GM21619 (cell line): ENCODE results near the gene KLHL2.

Experiments
- ATAC-seq: cut with Tn5 transposase; IDR thresholded peaks from one replicate; pipeline ENCODE4 v1.9.1; 2021; ENCODE audit not compliant: unreplicated experiment

KLHL2 gene

DNA sequence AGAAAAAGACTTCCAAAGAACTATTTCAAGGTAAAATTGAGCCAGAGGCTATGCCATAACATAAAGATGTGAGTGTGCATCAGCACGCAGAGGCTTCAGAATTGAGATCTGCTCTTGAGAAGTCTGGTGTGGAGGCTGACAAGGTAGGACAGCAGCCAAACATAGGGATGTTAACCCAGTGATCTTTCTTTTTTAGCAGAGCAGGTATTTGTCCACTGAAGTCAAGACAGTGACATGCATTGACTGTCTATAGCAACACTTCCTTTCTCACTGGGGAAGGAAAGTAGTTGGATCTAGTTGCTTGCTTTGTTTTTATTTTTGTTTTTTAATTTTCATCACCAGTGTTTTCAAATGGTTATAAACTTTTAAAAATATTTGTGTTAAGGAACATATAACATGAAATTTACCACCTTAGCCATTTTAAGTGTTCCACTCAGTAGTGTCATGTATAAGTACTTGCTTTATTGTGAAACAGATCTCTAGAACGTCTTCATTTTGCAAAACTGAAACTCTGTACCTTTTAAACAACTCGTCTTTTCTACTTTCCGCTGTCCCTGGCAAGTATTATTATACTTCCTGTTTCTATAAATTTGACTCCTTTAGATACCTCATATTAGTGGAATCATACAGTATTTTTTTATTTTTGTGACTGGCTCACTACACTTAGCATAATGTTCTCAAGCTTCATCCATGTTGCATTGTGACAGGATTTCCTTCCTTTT is 79.4 kb downstream of the KLHL2 start:
- ATAC-seq = peak; percentile 77

- peak; percentile 54 for ATAC-seq
These were observed 80.9 kb downstream of the KLHL2 start for GRCh38 chr4:165288226-165288625.

DNA sequence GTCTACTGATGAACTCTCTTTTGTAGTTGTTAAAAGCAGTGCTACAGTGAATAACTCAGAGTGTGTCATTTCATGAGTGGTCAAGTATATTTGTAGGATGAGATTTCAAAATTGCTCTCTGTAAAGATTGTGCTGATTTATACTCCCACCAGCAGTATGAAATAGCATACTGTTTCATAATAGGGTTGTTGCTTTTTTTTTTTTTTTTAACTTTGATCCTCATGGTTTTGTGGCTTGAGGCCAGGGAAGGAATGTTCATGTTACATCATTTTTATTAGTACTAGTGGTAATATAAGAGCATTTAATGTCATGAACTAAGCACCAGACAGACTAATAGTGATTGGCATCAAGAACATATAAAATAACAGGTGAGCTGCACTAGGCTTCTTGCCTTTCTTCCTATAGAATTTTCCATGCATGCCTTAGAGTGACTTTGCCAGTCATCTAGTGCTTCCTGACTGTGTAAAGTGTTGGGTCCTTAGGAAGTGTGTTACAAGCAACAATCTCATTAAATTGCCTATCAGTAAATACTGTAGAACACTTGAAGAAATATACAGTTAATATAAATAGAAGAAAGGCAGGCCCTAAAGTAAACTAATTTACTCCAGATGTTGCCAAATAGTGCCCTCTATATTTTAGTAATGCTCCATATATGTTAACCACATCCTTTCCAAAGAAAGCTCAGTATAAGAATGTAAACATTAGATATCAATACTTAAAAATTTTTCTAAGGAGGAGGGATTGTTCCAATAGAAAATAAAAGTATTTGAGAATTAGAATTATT is 81.5 kb downstream of the KLHL2 start:
- ATAC-seq = peak; percentile 25

DNA sequence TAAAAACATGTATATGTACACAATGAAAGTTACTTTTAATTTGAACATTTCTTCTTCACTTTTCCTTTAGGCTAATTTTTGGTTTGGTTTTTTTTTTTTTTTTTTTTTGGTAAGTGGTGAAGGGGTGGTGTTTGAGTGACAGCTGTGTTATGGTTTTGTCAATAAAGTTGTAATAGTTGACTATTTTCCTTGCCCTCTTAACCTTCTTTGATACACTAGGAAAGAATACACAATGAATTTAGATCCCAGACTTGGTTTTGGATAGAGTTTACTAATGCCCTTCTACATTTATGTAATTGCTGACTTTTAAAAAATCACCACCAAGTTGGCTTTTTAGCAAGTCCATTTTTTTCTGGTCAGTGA is 82.0 kb downstream of the KLHL2 start:
- no peak for ATAC-seq

DNA sequence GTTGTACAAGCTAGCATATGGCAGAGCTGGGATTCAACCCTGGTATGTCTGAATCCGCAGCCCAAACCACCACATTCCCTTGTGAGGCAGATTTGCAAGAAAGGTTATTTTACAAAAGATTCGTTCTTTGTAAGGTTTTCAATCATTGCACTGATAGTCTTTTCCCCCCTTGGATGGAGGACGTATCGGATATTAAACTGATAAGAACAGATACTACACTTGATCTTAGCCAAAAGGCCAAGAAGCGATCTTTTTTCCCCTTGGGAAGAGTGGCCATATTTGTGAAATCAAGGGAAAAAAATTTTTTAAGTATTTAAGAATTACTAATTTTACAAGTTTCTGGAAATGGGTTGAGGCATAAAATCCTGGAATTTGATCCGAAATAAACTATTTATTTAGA is 85.7 kb downstream of the KLHL2 start:
- no peak for ATAC-seq

DNA sequence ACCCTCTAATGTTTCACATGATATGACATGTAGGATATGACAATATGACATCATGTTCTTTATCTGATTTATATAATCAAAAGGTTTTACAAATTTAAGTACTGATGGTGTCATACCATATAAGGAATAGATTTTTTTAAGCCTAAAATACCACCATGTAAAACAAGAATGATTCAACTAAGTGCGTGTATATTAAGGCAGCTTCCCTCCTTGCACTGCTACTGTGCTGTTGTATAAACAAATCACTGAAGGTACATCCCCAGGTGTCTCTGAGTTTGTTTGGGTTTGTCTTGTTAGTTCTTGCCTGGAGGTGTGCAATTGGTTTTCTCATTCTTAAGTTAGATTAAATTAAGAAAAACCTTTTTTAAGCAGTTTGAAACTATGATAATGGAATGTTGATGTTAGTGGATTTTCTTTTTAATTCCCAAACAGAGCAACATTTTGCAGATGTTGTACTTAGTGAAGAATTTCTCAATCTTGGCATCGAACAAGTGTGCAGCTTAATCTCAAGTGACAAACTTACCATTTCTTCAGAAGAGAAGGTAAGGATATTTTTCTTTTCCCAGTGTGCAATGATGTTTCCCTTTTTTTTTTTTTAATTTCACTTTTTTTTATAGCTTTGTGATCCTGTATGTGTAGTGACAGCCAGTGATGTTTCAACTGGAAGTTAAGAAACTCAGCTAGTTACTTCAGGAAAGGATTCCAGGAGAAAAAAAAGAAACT is 86.7 kb downstream of the KLHL2 start:
- ATAC-seq = no peak

DNA sequence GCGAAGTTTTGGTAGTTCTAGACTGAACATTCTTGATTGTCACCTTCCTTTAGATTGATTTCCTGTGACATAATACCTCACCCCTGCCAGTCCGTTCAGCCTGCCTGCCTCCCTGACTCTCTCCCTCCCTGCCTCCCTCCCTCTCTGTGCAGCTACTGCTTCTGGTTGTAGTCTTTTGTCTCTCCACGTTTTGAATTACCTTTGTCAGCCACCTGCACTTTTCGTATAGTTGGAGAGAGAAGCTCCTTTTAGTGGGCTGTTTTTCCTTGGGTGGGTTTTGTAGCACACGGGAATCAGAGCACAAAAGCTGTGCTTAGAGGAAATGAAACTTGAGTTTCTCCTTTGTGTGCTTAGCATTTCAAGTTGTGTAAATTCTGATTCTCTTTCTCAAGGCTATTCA is 87.5 kb downstream of the KLHL2 start:
- peak; percentile 95 for ATAC-seq

DNA sequence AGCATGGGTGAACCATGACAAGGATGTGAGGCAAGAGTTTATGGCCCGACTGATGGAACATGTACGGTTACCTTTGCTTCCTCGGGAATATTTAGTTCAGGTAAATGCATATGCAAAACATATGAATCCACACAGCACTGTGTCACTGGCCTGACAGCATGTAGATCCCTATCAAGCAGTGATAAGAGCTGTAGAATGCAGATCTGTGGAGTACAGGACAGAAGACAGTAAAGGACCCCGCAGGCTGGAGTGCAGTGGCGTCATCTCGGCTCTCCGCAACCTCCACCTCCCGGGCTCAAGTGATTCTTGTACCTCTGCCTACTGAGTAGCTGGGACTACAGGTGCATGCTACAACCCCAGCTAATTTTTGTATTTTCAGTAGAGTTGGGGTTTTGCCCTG is 90.3 kb downstream of the KLHL2 start:
- no peak for ATAC-seq

DNA sequence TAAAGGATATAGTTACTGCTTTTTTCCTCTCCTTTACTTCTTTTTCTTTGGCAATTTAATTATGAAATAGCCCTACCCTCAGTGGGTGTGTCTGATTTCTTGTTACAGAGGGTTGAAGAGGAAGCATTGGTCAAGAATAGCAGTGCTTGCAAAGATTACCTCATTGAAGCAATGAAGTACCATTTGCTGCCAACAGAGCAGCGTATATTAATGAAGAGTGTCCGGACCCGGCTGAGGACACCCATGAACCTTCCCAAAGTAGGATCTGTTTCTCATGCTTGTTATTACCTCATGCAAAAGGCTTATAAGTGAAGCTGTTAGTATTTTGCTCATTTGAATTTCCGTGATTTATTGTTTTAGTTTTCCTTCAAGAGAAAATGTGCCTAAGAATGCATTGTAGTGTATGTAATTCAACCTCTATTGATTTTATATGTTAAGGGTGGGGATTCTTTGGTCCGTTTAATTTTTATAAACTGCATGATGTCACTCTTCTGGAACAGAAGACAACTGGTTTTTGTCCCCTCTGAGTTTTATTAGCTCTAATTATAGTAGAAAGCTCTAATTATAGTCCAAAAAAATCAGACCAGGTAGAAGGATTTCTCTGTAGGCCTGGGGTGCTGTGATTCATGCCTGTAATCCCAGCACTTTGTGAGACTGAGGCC is 92.2 kb downstream of the KLHL2 start:
- no peak for ATAC-seq

DNA sequence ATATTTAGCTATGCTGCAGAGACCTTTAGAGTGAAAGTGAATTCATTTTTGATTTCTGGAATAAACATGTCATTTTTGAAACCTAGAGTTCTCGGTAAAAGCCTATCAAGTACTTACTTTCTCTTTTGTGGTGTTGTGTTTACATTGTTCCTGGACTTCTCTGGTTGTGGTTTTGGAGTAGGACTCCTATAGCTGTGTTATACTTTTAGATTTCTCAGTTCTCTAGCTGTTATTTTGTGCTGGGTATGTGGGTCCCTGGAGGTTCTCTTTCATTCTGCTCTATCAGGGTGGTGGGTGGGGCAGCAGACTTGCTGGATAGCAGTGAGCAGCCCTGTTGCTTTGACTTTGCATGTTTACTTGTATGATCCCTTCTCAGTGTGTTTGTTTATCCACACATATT is 94.5 kb downstream of the KLHL2 start:
- peak; percentile 93 for ATAC-seq

GRCh38 chr4:165302658-165303057 is 95.3 kb downstream of the KLHL2 start:
- no peak for ATAC-seq

DNA sequence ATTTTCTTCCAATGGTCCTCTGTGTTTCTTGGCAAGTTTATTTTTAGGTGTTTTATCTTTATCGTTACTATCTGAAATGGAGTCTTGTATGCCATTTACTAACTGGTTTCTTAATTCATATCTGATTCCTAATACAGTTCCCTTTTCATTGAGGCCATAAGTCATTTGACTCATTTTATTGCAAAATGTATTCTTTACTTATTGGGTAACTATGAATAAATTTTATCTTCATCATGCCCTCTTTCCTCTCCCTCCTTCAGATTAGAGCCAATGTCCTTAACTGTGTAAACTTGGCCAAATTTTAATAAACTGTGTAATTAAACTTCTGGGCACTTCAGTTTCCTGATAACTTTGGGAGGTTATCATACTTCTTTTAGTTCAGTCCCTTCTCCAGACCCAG is 100.8 kb downstream of the KLHL2 start:
- ATAC-seq = no peak

- ATAC-seq = no peak
These were observed 101.2 kb downstream of the KLHL2 start for GRCh38 chr4:165308606-165309005.

DNA sequence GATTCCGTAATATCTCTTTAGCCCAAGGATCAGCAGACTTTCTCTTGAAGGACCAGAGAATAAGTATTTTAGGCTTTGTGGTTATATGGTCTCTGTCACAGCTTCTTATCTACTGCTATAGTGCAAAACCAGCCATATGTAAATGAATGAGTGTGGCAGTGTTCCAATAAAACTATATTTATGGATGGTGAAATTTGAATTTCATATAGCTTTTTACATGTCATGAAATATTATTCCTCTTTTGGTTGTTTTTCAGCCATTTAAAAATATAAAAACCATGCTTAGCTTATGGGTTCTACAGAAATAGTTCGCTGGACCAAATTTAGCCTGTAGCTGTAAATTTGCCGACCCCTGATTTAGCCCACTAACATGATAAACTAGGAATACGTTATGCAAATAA is 102.1 kb downstream of the KLHL2 start:
- no peak for ATAC-seq

GRCh38 chr4:165312506-165312905 is 105.1 kb downstream of the KLHL2 start:
- no peak for ATAC-seq

DNA sequence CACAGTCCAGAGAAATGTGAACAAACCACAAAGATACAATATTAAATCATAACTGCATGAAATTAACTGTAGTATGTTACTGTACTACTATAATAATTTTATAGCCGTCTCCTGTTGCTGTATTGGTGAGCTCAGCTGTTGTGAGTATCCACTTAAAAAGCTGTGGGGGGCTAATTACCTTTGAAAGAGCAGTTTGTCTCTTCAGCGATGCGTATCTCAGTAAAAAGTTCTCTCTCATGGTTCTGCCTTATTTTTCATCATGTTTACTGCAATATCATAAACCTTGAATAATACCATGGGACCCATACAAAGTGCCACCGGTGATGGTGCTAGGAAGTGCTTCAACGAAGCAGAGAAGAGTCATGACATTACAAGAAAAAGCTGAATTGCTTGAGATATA is 111.7 kb downstream of the KLHL2 start:
- no peak for ATAC-seq

GRCh38 chr4:165319509-165319908 is 112.1 kb downstream of the KLHL2 start:
- ATAC-seq = no peak

DNA sequence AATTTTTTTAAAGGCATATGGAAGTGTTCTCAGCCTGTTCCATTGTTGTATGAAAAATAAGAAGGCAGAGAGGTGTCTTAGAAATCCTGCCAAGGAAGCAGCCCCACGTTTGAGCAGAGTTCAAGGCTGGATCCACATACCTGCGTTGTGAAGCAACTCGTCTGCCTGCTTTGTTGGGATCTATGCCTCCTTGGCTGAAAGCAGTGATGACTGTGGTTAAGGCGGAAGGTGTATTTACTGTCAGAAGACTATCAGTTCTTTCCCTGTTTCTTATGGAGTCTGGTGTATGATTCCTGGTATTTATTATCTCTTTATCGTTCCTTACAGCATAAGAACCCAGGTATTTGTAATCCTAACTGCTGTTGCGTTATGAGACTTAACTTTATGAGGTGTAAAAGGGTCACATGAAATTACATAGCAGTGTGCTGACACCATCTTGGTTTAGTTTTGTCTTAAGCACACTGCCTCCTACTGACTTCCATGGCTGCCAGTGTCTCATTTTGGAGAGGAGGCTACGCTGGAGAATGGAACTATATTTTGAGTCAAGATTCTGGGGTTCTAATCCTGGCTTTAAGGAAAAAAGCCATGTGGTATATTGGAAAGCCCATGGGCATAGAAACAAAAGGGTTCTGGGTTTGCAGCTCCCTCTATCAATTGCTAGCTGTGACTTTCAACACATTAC is 117.0 kb downstream of the KLHL2 start:
- no peak for ATAC-seq

GRCh38 chr4:165324918-165325304 is 117.5 kb downstream of the KLHL2 start:
- no peak for ATAC-seq

GRCh38 chr4:165325732-165326512 is 118.6 kb downstream of the KLHL2 start:
- no peak for ATAC-seq
